A673 (cell line): Measurements from ENCODE around the gene GABRG3. TPM values are rescaled to one million over a fixed set of nuclear protein-coding genes. Genes with fewer than 3 reads are reported as not detected.

ENCODE experiments used
- BruUV-seq: library from RNA; stranded (reverse); fragments of 400-500 nt; replicated peaks from 2 replicates; lab custom pipeline; 2021; lab: Mats Ljungman, UMichigan
- CTCF ChIA-PET: fragments of 300-600 bp; sonication (Branson Sonifier 250); formaldehyde crosslinking; loops from one replicate; lab custom pipeline; 2022; ENCODE audit warnings: antibody characterized with exemption; lab: Charles Lee
- POLR2A ChIA-PET: fragments of 300-600 bp; sonication (Branson Sonifier 250); formaldehyde crosslinking; loops from one replicate; lab custom pipeline; 2022; ENCODE audit warnings: antibody characterized with exemption; ENCODE audit not compliant: low non-redundant PET; lab: Charles Lee
- DNase-seq: peaks from one replicate; pipeline ENCODE4 v3.0.0-alpha.2; 2015; ENCODE audit warnings: low spot score
- H3K27ac ChIP-seq: fragments of 200-600 bp; sonication (generic); 2 replicates; pipeline ENCODE4 v1.5.1; 2016; ENCODE audit warnings: mixed run types, low read depth, mild to moderate bottlenecking, mixed read lengths, antibody characterized with exemption, low read length; ENCODE audit not compliant: poor library complexity, severe bottlenecking
- H3K27me3 ChIP-seq: fragments of 200-600 bp; sonication (generic); replicated peaks from 2 replicates; pipeline ENCODE4 v1.6.1; 2017; ENCODE audit warnings: mixed run types, low read depth, mild to moderate bottlenecking, mixed read lengths, antibody characterized with exemption, low read length; ENCODE audit not compliant: insufficient read depth, poor library complexity
- H3K36me3 ChIP-seq: fragments of 200-600 bp; sonication (generic); 2 replicates; pipeline ENCODE4 v1.6.1; 2016; ENCODE audit warnings: mixed run types, mild to moderate bottlenecking, mixed read lengths, antibody characterized with exemption, low read length; ENCODE audit not compliant: insufficient read depth, poor library complexity, severe bottlenecking
- H3K4me1 ChIP-seq: fragments of 200-600 bp; sonication (generic); 2 replicates; pipeline ENCODE4 v1.6.1; 2017; ENCODE audit warnings: mixed run types, mild to moderate bottlenecking, mixed read lengths, antibody characterized with exemption, low read length; ENCODE audit not compliant: insufficient read depth, poor library complexity, severe bottlenecking
- H3K4me3 ChIP-seq: fragments of 200-600 bp; sonication (generic); 2 replicates; pipeline ENCODE4 v1.5.1; 2016; ENCODE audit warnings: low read depth, mixed run types, mild to moderate bottlenecking, mixed read lengths, low read length; ENCODE audit not compliant: poor library complexity, severe bottlenecking
- H3K9me3 ChIP-seq: fragments of 200-600 bp; sonication (generic); 2 replicates; pipeline ENCODE4 v1.6.1; 2016; ENCODE audit warnings: mixed run types, low read depth, mild to moderate bottlenecking, mixed read lengths, antibody characterized with exemption, low read length; ENCODE audit not compliant: poor library complexity, severe bottlenecking
- EZH2 ChIP-seq: fragments of 200-600 bp; sonication (generic); IDR thresholded peaks from 2 replicates; pipeline ENCODE4 v1.6.1; 2017; ENCODE audit warnings: borderline replicate concordance, low read depth, mild to moderate bottlenecking, mixed read lengths, antibody characterized with exemption, low read length; ENCODE audit not compliant: poor library complexity, severe bottlenecking
- intact Hi-C: fragments of 100-400 bp; cut with micrococcal nuclease; formaldehyde crosslinking; loops from one replicate; pipeline ENCODE4 v1.10.0; 2022; ENCODE audit not compliant: unreplicated experiment
- total RNA-seq: library from RNA; stranded (reverse); gene quantifications from 2 replicates; pipeline ENCODE4 v1.2.3, GENCODE V29; 2021
- TF ChIP-seq, protein P1 (sequence below): fragments of 300-800, 200-600 bp; sonication (generic); conservative IDR thresholded peaks from 2 replicates; pipeline ENCODE4 v1.5.1; 2017; ENCODE audit warnings: low read depth, mild to moderate bottlenecking, antibody characterized with exemption, low read length, moderate library complexity, mixed read lengths

GABRG3 gene
- total RNA-seq, 1 experiment from 2014 or later: not detected

DNA sequence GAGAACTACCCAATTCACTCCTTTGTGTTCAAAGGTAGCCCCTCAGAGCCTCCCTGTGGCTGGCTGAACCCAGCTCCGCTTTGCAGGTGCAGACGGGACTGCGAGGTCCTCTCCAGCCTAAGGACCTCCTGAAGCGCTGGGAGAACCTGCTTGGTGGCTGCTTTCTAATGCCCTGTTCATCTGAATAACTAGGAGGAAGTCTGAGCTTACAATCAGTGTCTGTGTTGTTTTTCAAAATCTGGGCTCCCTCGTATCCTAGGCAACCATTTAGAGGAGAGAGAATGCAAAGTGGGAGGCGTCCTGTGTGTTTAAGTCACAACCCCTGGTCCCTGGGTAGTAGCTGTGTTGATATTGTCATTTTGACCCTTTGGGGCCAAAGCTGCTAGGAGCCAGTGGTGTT, 99.9 kb downstream of the GABRG3 start:
- peaks cover 43% of the 10 kb centered on the region for H3K9me3 ChIP-seq
- intact Hi-C loops: no loop called here
- H3K36me3 ChIP-seq: no peaks in the 10 kb centered on the region
- POLR2A ChIA-PET: no interaction called here
- TF ChIP-seq EZH2: no peak
- TF ChIP-seq, protein P1, sequence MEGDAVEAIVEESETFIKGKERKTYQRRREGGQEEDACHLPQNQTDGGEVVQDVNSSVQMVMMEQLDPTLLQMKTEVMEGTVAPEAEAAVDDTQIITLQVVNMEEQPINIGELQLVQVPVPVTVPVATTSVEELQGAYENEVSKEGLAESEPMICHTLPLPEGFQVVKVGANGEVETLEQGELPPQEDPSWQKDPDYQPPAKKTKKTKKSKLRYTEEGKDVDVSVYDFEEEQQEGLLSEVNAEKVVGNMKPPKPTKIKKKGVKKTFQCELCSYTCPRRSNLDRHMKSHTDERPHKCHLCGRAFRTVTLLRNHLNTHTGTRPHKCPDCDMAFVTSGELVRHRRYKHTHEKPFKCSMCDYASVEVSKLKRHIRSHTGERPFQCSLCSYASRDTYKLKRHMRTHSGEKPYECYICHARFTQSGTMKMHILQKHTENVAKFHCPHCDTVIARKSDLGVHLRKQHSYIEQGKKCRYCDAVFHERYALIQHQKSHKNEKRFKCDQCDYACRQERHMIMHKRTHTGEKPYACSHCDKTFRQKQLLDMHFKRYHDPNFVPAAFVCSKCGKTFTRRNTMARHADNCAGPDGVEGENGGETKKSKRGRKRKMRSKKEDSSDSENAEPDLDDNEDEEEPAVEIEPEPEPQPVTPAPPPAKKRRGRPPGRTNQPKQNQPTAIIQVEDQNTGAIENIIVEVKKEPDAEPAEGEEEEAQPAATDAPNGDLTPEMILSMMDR: no peak
- CTCF ChIA-PET: no interaction called here
- H3K27me3 ChIP-seq: no peaks in the 10 kb centered on the region
- no TSS peak for BruUV-seq
- DNase-seq: no peak
- no peaks in the 10 kb centered on the region for H3K4me1 ChIP-seq
- no peak overlapping the region for H3K4me3 ChIP-seq
- H3K27ac ChIP-seq: no peak overlapping the region

DNA sequence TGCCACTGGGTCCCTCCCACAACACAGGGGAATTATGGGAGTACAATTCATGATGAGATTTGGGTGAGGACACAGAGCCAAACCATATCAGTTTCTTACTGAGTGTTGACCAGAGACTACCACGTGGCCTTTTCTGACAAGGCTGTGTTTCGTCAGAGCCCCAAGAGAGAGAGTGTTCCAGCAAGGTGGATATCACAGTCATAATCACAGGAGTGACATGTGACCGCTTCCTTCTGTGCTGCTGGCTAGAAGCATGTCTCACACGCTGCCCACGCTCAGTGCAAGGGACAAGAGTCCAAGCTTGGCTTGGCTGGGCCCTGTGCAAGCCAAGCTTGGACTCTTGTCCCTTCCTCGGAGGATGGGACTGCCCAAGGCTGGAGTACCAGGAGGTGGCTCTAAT, 103.2 kb downstream of the GABRG3 start:
- H3K36me3 ChIP-seq: no peaks in the 10 kb centered on the region
- CTCF ChIA-PET: no interaction called here
- H3K27ac ChIP-seq: no peak overlapping the region
- DNase-seq: no peak
- POLR2A ChIA-PET: no interaction called here
- no peak overlapping the region for H3K4me3 ChIP-seq
- H3K27me3 ChIP-seq: no peaks in the 10 kb centered on the region
- intact Hi-C loops: no loop called here
- H3K9me3 ChIP-seq: peaks cover 49% of the 10 kb centered on the region
- H3K4me1 ChIP-seq: no peaks in the 10 kb centered on the region
- no TSS peak for BruUV-seq
- TF ChIP-seq EZH2: no peak
- TF ChIP-seq, protein P1: no peak

DNA sequence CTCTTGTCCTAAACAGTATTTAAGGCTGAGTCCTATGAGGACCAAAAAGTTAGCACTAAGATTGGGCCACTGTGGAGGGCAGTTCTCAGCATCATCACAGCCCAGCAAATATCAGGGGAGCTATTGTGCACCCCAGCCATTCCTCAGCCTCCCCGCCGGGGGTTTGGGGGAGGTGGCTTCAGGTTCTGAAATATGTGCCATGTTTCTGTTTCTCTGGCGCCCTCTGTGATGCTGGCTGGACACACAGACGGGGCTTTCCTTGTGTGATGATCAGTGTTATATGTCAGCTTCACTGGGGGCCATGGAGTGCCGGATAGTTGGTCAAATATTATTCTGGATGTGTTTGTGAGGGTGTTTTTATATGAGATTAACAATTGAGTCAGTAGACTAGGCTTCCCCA, 106.8 kb downstream of the GABRG3 start:
- Histone ChIP-seq H3K27ac (no peak overlapping the region), H3K4me3 (no peak overlapping the region), H3K36me3 (no peaks in the 10 kb centered on the region), H3K9me3 (peaks cover 38% of the 10 kb centered on the region), H3K4me1 (no peaks in the 10 kb centered on the region), H3K27me3 (no peaks in the 10 kb centered on the region)
- BruUV-seq: no TSS peak
- intact Hi-C loops: no loop called here
- DNase-seq: no peak
- CTCF ChIA-PET: no interaction called here
- POLR2A ChIA-PET: no interaction called here
- no peak for TF ChIP-seq EZH2
- TF ChIP-seq, protein P1: no peak
